GM12875 (cell line): ENCODE data around the gene TDG.

Experiments
- H3K4me3 ChIP-seq: one replicate; pipeline ENCODE4 v1.5.1; 2011; ENCODE audit warnings: low read depth, low read length, control low read depth
- TF ChIP-seq, protein P1 (sequence below): IDR thresholded peaks from 2 replicates; pipeline ENCODE4 v1.5.1; 2011; ENCODE audit warnings: low read depth, mild to moderate bottlenecking, control low read depth, inconsistent platforms, low read length, moderate library complexity, borderline replicate concordance; ENCODE audit not compliant: insufficient read depth

Gene TDG

GRCh38 chr12:103965590-103966504 is at the start of gene TDG:
TDG (plus strand) TSS chr12:103965872; CDS start chr12:103966038, 166 bp downstream.
- H3K4me3 ChIP-seq = peak within 1 kb of the TSS; percentile 87
- TF ChIP-seq, protein P1, sequence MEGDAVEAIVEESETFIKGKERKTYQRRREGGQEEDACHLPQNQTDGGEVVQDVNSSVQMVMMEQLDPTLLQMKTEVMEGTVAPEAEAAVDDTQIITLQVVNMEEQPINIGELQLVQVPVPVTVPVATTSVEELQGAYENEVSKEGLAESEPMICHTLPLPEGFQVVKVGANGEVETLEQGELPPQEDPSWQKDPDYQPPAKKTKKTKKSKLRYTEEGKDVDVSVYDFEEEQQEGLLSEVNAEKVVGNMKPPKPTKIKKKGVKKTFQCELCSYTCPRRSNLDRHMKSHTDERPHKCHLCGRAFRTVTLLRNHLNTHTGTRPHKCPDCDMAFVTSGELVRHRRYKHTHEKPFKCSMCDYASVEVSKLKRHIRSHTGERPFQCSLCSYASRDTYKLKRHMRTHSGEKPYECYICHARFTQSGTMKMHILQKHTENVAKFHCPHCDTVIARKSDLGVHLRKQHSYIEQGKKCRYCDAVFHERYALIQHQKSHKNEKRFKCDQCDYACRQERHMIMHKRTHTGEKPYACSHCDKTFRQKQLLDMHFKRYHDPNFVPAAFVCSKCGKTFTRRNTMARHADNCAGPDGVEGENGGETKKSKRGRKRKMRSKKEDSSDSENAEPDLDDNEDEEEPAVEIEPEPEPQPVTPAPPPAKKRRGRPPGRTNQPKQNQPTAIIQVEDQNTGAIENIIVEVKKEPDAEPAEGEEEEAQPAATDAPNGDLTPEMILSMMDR = 0 out of 2 replicates have a peak, but pooled peaks have one; percentile 5

DNA sequence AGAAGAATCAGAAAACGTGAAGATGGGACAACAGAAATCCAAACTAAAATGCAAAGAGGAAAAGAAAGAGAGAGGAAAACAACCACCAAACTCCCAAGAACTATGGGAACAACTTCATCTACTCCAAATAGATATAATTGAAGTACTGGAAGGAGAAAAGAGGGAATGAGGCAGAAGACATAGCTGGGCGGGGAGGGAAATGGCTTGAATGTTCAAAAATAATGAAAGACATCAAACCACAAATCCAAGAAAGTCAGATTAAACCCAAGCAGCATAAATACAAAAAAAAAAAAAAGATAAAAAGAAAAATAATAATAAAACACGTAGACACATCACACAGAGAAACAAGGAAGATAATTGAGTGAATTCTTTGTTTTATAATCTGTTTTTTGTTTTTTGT is 47.8 kb upstream of the TDG start:
- TF ChIP-seq, protein P1 = no peak
- H3K4me3 ChIP-seq = no peak overlapping the region

- TF ChIP-seq, protein P1 = no peak
These were observed 40.7 kb upstream of the TDG start for GRCh38 chr12:103924761-103925641.

GRCh38 chr12:103928682-103929045 is 37.0 kb upstream of the TDG start:
- H3K4me3 ChIP-seq = peak overlapping the region; percentile 54
- TF ChIP-seq, protein P1 = no peak

More at GRCh38 chr12:103924761-103925641, 40.7 kb upstream of the TDG start:
- H3K4me3 ChIP-seq = peak overlapping the region; percentile 49

DNA sequence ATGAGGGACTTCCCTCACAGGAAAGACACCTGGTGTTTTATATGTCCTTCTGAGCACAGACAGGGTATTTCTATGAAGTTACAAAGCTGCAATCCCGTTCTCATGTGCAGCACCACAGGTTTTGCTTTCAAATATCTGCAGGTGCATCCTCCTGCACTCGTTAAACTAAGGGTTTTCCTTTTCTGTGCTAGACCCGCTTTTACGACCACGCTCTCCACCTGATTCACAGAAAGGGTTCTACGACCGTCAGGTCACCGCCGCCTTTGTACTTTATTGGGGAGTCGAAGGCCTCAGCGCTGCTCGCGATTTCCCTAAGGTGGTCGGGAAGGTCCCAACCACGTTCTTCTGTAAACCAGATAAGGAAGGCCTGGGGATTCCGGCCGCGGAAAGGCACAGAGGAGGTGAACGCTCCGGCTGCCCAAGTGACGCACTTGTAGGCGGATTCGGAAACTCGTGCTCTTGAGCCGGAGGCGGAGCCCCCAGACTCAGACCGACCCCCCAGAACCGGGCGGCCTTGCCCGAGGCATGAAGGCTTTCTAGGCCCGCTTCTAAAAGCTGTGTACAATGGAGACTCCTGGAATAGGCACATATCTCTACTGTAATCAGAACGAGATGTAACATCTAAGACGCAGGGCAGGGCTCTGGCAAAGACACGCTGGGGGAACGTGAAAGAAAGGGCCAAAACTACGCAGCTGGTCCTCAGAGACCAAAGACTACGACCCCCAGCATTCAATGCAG is 36.5 kb upstream of the TDG start:
- TF ChIP-seq, protein P1 = no peak
- peak overlapping the region; percentile 54 for H3K4me3 ChIP-seq

GRCh38 chr12:103929784-103930033 is 36.0 kb upstream of the TDG start:
- H3K4me3 ChIP-seq = peak overlapping the region; percentile 54
- TF ChIP-seq, protein P1 = no peak
